Fibroblast of skin of right quadriceps (primary cell): Measurements from ENCODE around the gene FGF11.
A peak's percentile ranks its signal among the peaks of the same experiment; 100 is the strongest.

ENCODE experiments used
- DNase-seq: peaks from one replicate; pipeline ENCODE4 v3.0.0-alpha.2; 2013

FGF11 gene

GRCh38 chr17:7435676-7436555 lies 3.4 kb upstream of the FGF11 start:
- no peak for DNase-seq

GRCh38 chr17:7436556-7437368 lies 2.5 kb upstream of the FGF11 start:
- DNase-seq = peak; percentile 73

- no peak for DNase-seq
Measured at GRCh38 chr17:7437369-7437863, 1.9 kb upstream of the FGF11 start.

GRCh38 chr17:7437950-7438614 lies 1.2 kb upstream of the FGF11 start:
- no peak for DNase-seq

GRCh38 chr17:7438656-7439460 lies 454 bp upstream of the FGF11 start:
- DNase-seq = no peak

- no peak for DNase-seq
Measured at GRCh38 chr17:7440113-7440833, 961 bp downstream of the FGF11 start.

- DNase-seq = peak; percentile 34
Measured at GRCh38 chr17:7440834-7441195, 1.5 kb downstream of the FGF11 start.

GRCh38 chr17:7441266-7441665 lies 2.0 kb downstream of the FGF11 start:
- DNase-seq = no peak

GRCh38 chr17:7442142-7442541 lies 2.8 kb downstream of the FGF11 start:
- DNase-seq = no peak

GRCh38 chr17:7443499-7444485 lies 4.5 kb downstream of the FGF11 start:
- DNase-seq = peak; percentile 49

GRCh38 chr17:7444682-7445618 lies 5.6 kb downstream of the FGF11 start, which contains the start of gene CHRNB1:
CHRNB1 (plus strand) TSS chr17:7445061; CDS start chr17:7445128, 67 bp downstream.
- DNase-seq = no peak

GRCh38 chr17:7445619-7445968 lies 6.3 kb downstream of the FGF11 start:
- DNase-seq = no peak

GRCh38 chr17:7448461-7448860 lies 9.1 kb downstream of the FGF11 start:
- DNase-seq = no peak

- no peak for DNase-seq
Measured at GRCh38 chr17:7459961-7460545, 20.7 kb downstream of the FGF11 start.

GRCh38 chr17:7460850-7461660 lies 21.7 kb downstream of the FGF11 start:
- no peak for DNase-seq

- no peak for DNase-seq
Measured at GRCh38 chr17:7462474-7463371, 23.4 kb downstream of the FGF11 start.

- DNase-seq = no peak
Measured at GRCh38 chr17:7463372-7463846, 24.1 kb downstream of the FGF11 start.
